Measurements from ENCODE around the gene CDC25A.
"Not testable (repeated sequence)": the region's sequence is repeated elsewhere in the genome, so short reads cannot be mapped to it uniquely, and the experiment has no call there.

The CDC25A gene

DNA sequence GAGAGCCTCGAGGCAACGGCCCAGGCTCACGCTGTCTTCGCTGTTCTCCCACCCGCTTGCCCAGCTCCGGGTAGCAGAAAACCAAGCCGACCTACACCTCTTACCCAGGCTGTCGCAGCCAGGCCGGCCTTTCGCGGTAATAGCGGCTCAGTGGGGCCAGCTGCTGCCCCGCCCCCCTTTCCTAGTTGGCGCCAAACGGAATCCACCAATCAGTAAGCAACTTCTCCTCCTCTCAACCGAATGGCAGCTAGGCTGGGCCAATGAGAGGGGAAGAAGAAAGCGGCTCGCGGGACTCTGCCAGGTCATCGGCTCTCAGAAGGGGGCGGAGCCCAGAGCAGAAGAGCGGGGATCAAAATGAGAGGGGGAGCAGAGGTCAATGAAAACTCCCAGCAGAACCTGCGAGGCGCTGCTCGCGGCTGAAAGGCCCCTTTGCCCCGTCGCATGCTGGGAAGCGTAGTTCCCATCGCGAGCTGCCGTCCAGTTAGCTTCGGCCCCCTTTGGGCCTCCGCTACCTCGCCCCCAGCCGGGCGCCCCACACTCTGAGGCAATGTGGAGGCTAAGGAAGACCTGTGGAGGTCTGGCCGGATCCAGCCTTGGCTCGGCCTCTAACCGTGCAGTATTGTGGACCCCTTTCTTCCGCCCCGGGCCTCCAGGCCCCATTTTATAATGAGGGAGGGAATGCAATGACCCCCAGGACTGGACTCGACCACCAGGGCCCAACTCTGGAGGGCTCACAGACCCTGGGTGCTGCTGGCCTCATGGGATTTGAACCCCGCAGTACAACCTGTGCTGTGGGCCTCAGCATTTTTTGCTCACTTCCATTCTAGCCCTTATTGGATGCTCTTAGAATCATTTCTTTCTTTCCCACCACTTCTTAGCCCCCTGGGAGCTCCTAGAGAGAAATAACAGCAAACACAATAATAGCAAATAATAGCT is at the start of gene CDC25A:
CDC25A (minus strand) TSS at position 152 of the 936 bp plus-strand sequence. CDS start 470 bp downstream, outside the sequence.
- DNase-seq: peak; percentile 100

DNA sequence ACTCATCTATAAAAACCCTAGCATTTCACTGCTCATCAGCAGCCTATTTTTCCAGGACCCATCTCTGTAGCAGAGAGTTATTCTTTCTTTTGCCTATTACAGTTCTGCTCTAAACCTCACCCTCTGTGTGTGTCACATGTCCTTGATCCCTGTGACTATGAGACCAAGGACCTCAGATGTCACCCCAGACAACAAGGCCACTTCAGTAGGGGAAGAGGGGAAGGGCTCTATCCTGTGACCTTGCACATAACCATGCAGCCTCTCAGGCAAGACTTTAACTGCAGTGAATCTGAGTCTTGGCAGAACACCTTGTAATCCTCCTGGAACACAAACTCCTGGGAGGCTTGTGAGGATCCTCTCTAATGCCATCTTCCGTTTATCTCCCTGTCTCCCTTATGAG is 48.3 kb upstream of the CDC25A start:
- no peak for DNase-seq

DNA sequence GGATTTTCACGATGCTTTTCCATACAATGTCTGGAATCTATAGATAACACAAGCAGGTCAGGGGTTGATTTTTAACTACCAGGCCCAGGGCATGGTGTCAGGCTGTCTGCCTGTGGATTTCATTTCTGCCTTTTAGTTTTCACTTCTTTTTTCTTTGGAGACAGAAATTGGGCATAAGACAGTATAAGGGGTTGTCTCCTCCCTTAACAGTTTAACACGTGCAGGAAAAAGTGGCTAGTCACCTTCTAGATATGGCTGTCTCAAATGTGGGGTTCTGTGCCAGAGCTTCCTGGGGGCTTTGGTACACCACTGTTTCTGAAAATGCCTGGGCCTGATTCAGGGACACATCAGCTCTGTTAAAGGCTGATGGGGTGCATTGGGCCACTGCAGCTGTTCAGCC is 45.3 kb upstream of the CDC25A start:
- DNase-seq: no peak

DNA sequence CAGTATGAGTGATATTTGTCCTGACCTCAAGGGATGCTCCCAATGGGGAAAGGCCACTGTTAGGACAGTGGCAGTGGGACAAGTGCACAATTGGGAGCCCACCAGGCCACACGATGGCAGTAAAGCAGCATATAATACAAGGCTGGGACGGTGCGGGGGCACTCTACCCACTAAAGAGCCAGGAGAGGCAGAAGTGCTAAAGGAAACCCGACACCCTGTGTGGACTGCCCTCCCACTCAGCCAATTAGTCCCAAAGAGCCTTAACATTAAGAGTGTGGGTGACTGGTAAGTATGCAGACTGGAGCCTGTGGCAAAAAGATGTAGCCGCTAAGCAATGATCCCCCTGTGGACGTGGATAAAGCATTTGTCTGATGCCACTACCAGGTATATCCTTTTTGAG is 44.5 kb upstream of the CDC25A start:
- DNase-seq: peak; percentile 90

DNA sequence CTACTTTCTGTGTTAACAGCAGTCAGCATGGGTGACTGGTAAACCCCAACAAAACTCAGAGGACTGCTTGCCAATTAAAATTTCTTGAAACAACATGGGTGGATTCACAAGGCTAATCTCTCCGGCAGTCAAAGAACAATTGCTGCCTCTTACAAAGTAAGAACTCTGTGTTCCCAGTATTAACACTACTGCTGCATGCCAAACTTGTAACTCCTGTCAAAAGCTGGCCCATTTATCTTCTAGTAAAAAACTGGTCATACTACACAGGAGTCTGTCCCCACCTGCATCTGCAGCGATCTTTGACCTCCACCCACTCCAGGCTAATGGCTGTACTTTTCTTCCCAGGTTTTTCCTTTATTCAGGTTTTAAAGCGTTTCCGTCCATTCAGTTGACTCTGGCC is 44.0 kb upstream of the CDC25A start:
- no peak for DNase-seq

DNA sequence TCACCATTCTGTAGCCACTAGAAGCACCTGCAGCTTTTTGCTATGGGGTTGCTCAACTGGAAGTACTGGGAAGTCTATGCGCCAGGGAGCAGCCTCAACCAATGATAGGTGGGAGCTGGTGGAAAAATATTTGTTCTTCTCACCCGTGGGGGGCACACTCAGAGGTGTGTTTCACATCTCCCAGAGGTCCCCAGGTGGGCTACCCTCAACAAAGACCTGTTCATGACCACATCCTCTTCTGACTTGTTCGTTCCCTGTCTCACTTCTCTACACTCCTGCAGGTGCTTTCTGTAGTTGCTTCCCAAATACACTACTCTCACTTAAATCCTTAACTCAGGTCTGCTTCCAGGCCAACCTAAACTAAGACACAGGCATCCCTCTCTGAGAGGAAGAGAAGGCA is 38.7 kb upstream of the CDC25A start:
- DNase-seq: no peak

DNA sequence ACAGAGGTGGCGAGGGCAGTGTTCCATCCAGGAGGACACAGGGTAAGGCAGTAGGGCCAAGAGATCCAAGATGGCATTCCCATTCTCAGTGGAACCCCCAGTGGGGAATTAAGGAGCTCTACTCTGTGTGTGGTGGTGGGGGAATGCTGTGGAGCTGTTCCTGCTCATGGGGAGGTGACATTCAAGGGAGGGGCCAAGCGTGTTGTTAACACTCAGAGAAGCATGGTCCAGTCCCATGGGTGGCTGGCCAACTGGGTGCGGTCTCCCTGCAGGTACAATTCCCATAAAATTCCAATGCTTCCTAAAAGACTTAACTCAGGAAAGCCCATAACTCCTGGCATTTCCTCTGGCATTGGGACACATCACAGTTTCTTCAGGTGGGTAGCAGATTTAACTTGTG is 37.4 kb upstream of the CDC25A start:
- DNase-seq: no peak

DNA sequence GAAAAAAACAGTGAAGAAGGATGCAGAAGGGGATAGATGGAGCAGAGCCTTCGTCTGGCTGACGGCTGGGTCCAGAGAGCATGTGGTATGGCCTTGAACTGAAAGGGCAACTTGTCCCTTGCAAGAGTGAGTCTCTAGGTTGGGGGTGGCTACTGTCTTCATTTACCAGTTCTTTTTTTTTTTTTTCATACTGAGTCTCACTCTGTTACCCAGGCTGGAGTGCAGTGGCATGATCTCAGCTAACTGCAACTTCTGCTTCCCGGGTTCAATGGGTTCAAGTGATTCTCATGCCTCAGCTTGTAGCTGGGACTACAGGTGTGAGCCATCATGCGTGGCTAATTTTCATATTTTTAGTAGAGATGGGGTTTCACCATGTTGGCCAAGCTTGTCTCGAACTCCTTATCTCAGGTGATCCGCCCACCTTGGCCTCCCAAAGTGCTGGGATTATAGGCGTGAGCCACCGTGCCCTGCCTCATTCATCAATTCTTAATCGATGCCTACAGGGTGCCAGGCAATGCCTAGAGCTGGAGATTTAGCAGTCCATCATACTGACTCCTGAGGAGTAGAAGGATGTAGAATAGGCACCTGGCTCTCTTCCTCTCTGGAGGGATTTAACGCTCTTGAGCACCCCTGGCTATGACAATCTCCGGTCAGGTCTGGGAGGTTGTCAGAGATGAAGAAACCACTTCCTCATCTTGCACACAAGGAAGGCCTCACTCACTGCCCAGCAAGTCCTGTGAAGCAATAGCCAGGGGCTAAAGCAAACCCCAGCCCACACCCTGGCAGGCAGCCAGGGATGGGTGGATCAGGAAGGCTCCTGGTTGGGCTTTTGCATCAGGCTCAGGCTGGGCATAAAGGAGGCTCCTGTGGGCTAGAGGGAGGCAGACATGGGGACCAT is 34.6 kb upstream of the CDC25A start, which contains the start of gene CAMP:
CAMP (plus strand) TSS at position 880 of the 898 bp plus-strand sequence; CDS start at position 897, 17 bp downstream.
- peak; percentile 85 for DNase-seq

DNA sequence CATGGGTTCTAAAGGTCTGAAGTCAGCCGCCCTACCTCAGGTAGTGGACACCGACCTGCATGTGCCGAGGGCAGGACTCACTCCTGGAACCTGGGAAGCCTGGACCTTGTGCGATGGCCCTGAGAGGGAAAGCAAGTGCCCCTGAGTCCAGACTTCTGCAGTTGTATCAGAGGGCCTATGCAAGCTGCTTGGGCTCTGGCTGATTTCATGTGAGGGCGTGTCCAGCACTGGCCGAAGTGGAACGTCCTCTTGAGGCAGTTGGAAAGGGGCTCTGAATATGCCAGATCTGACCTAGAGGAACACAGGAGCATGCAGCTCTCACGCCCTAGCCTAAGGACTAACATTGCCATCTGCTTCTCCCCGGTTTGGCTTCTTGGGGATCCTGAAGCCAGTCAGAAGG is 32.5 kb upstream of the CDC25A start:
- DNase-seq: no peak

DNA sequence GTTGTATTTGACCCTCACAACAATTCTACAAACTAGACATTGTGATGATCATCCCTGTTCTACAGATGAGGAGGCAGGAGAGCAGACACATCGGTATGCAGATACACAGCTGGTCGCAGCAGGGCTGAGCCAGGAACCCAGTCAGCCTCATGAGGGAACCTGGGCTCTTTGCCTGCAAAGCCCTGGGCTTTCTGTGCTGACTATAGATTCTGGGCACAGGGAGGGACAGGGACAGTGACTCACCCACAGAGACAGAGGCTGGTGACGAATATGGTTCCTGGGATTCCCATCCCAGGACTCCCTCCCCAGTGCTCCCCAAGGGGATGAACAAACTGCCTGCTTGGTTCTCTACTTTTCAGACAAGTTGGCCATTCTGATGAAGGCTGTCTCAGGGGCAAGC is 31.3 kb upstream of the CDC25A start:
- DNase-seq: no peak

DNA sequence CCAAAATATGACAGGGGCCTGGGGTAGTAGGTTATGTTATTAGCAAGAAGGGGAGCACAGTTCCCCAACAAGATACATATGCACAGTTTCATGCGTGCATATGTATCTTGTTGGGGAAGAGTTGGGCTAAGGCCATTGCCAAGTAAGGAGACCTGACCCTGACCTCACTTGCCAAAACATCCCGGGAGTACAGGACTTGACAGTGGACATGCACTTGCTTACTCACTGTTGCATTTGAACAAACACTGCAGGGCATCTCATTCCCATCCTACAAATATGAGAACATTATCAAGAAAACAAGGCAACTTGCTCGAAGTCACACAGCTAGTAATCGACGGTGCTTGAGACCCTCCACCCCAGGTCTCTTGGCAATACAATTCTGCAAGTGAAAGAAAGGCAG is 30.3 kb upstream of the CDC25A start:
- no peak for DNase-seq

DNA sequence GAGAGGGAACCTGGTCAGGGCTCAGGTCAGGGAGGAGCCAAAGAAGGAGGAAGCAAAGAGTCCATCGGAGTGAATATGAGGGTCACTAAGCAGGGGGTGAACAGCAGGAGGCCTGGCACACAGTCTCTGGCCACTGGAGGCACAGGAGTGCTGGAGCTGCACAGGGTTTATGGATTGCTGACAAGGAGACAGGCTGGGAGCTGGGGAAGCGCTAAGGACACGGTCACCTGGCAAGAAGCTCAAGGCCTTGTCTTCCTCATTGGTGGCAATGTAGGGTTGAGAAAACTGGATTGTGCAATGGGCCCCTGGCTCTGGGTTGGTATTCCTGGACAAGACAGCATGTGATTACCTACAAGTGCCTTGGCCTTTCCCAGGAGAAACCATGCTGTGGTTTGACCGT is 29.2 kb upstream of the CDC25A start:
- DNase-seq: no peak

DNA sequence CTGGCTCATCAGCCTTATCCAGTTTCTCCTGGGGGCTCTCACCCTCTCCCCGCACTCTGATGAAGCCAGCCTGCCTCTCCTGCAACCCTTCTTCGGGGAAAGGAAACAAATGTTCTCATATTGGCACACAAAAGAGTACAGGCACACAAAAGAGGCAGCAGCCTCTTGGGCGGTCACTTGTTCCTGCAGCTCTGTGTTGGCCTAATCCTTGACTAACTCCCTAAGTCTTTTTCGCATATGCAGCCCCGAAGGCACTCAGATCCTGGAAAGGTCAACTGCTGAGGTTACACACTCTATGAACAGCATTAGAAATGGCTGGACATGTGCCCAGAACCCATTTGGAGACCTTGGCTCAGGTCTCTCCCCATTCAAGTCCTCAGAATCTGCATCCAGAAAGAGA is 27.7 kb upstream of the CDC25A start:
- DNase-seq: no peak

DNA sequence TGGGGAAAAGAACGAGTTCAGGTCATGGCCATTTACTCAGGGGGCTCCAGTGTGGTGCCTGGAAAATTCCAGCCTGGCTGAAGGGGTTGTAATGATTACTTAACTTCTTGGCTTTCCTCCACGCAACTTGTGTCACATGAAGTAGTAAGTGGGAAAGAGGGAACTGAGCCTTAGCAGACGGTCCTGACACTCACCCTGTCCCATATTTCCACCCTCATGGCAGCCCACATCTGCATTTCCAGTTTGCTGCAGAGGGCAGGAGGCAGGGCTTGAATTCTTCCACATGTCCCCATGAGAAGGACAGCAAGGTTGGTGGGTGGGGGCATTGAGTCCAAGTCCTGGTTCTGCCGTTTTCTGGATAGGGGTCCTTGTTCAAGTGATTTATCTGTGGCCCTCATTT is 27.2 kb upstream of the CDC25A start:
- no peak for DNase-seq

DNA sequence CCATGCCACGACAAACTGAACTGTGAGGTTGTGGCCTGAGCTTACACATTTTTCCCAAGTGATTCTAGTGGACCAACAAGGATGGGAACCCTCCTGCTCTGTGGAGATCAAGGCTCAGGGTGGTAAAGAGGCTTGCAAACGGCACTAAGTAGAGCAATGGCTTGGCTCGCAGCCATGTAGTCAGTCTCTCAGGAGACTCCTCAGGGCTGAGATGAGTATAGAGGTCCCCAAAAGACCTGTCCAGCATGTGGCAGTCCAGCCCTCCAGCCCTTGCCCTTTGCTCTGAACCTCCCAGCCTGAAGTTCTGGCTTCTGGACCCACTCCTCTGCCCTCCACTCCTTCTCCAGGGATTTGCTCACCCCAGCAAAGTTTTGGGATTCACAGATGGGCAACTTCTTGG is 26.8 kb upstream of the CDC25A start:
- no peak for DNase-seq

DNA sequence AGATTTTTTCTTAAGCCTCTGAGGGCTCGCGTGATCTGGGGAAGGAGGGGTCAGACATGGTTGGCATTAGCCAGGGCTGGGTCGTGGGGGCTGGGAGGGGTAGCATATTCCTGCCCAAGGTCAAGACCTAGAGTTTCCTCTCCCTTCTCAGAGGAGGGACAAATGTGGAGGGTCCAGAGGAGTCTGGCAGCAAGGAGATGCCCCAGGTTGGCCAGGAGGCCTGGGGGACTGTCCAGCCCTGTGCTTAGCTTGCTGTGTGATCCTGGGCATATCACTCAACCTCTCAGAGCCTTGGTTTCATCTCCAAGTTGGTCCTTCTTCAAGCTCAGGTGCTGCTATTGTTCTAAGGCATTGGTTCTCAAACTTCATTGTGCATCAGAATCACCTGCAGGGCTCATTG is 26.0 kb upstream of the CDC25A start:
- no peak for DNase-seq

DNA sequence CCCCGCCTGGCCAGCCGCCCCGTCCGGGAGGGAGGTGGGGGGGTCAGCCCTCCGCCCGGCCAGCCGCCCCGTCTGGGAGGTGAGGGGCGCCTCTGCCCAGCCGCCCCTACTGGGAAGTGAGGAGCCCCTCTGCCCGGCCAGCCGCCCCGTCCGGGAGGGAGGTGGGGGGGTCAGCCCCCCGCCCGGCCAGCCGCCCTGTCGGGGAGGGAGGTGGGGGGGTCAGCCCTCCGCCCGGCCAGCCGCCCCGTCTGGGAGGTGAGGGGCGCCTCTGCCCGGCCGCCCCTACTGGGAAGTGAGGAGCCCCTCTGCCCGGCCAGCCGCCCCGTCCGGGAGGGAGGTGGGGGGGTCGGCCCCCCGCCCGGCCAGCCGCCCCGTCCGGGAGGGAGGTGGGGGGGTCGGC is 23.6 kb upstream of the CDC25A start:
- not testable (repeated sequence) for DNase-seq

DNA sequence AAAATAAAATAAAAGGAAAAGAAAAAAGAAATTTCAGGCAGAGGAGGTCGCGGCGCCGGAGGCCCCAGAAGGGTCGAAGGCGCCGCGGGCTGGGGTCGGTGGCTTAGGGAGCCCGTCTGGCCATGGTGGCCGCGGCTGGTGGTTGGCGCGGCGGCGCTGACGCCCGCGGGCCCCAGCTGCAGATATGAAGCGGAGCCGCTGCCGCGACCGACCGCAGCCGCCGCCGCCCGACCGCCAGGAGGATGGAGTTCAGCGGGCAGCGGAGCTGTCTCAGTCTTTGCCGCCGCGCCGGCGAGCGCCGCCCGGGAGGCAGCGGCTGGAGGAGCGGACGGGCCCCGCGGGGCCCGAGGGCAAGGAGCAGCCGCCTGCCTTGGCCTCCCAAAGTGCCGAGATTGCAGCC is 22.3 kb upstream of the CDC25A start:
- not testable (repeated sequence) for DNase-seq

DNA sequence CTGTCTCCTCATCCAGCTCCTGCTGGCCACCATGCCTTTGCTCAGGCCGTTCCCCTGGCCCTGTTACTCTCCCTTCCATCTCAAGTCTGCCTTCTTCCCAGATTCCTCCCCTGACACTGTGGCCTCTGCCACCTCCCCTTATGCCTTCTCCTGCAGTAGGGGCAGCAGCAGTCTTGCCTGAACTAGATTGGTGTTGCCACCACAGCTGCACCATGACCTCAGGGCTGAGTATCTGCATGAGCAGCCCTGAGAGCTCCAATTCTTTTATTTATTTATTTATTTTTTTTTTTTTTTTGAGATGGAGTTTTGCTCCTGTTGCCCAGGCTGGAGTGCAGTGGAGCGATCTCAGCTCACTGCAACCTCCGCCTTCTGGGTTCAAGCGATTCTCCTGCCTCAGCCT is 21.2 kb upstream of the CDC25A start:
- no peak for DNase-seq

DNA sequence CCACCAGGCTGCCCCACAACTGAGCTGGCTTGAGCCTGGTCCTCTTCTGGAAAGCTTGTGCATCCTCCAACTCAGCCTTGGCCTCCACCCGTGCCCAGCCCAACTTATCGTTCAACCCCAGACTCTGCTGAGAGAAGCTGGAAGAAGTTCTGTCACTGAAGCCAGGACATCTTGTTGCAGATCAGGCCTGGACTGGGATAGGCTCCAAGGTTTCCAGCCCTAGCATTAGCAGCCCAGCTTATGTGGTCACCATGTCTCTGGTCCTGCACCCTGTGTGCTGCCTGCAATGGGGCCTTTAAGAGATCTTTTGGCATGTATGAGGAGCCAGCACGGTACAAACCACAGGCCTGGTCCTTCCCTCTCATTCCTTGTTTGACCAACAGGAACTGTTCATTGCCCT is 19.9 kb upstream of the CDC25A start:
- peak; percentile 73 for DNase-seq

DNA sequence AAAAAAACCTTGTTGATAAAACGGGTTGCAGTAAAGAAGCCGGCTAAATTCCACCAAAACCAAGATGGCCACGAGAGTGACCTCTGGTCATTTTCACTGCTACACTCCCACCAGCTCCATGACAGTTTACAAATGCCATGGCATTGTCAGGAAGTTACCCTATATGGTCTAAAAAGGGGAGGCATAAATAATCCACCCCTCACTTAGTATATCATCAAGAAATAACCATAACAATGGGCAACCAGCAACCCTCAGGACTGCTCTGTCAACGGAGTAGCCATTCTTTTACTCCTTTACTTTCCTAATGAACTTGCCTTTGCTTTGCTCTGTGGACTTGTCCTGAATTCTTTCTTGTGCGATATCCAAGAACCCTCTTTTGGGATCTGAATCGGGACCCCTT is 14.4 kb upstream of the CDC25A start:
- no peak for DNase-seq

DNA sequence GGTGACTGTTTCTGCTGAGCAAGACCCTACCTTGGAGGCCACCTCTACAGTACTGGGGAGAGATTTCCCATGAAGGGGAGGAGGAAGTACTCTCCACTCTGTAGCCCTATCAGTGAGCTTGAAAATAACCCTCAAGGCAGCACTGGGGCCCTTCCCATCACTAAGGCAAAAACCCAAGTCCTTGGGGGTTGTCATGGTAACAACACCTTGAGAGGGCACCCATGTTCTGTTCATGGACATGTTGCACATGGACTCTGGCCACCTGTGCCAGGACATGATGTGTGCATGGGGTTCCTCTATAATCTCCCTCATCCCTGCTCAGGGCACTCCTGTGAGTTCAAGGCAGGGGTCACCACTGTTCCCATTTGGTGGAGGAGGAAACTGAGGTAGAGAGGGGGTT is 10.9 kb upstream of the CDC25A start:
- no peak for DNase-seq

DNA sequence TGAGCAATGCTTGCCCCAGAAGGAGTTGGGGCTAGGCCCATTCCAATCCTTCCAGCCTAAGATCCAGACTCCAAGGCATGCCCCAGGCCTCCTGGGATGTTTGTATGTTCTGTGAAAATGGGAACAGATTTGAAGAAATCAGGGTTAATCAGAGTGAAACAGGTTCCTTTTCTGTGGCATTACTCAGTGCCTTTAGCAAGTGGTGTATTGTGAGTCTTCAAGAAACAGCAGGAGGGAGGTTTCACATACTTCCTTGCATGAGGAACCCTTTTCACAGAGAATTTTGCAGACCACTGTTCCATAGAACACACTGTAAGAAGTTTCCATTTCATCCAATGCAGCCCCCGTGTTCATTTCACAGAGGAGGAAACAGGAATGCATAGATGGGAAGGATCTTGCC is 8.4 kb upstream of the CDC25A start:
- DNase-seq: no peak

Measured in hematopoietic multipotent progenitor cell treated with erythropoietin and hydrocortisone succinate and interleukin-3 and kit ligand, for 6 days (in vitro differentiated cells).